ENCODE measurements around the gene CYP4V2.

DNA sequence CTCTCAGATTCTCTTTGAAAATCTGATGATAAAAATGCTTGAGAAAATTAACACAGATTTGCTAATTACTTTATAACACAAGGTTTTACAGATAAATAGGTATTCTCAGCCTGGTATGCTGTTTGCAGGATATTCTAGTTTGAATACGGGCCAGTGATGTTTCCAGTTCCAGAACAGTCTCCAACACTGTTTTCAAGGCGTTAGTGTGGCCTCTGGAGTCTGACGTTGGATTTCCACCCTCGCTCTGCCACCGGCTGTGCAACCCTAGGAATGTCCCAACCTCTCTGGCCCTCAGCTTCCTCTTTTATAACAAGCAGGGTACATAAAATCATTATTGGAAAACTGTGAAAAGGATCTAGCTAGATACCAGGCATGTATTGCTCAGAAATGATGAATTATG is 23.8 kb upstream of the CYP4V2 start:
- TF ChIP-seq, protein P1, sequence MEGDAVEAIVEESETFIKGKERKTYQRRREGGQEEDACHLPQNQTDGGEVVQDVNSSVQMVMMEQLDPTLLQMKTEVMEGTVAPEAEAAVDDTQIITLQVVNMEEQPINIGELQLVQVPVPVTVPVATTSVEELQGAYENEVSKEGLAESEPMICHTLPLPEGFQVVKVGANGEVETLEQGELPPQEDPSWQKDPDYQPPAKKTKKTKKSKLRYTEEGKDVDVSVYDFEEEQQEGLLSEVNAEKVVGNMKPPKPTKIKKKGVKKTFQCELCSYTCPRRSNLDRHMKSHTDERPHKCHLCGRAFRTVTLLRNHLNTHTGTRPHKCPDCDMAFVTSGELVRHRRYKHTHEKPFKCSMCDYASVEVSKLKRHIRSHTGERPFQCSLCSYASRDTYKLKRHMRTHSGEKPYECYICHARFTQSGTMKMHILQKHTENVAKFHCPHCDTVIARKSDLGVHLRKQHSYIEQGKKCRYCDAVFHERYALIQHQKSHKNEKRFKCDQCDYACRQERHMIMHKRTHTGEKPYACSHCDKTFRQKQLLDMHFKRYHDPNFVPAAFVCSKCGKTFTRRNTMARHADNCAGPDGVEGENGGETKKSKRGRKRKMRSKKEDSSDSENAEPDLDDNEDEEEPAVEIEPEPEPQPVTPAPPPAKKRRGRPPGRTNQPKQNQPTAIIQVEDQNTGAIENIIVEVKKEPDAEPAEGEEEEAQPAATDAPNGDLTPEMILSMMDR (IDR thresholded peaks at IDR 0.05; ENCODE audit: insufficient read depth, low read depth, low read length) = no peak
- TF ChIP-seq EZH2 (IDR thresholded peaks at IDR 0.05; ENCODE audit: insufficient read depth, low read length) = no peak
